Measurements from ENCODE around the gene NDUFA8.

GRCh38 chr9:122109035-122109813 lies 50.4 kb downstream of the NDUFA8 start:
- TF ChIP-seq POLR2A (IDR thresholded peaks at IDR 0.05), result no peak
- TF ChIP-seq CTCF (IDR thresholded peaks at IDR 0.05 in 8 of 11, conservative IDR thresholded peaks at IDR 0.05 in 3 of 11), result no peak
